Hepatic stellate cell (primary cell): ENCODE results near the gene ADGRL3.

ENCODE experiments used
- DNase-seq: peaks from one replicate; pipeline ENCODE4 v3.0.0; 2011; ENCODE audit warnings: low spot score

Gene ADGRL3

GRCh38 chr4:61549336-61549735 is 349.2 kb downstream of the ADGRL3 start:
- no peak for DNase-seq

- no peak for DNase-seq
Measured at GRCh38 chr4:61553557-61554125, 353.5 kb downstream of the ADGRL3 start.

- DNase-seq: no peak
Measured at GRCh38 chr4:61555789-61556188, 355.7 kb downstream of the ADGRL3 start.

- DNase-seq: no peak
Measured at GRCh38 chr4:61556277-61556676, 356.2 kb downstream of the ADGRL3 start.

- no peak for DNase-seq
Measured at GRCh38 chr4:61559396-61559795, 359.3 kb downstream of the ADGRL3 start.

GRCh38 chr4:61561028-61561427 is 360.9 kb downstream of the ADGRL3 start:
- no peak for DNase-seq

- DNase-seq: no peak
Measured at GRCh38 chr4:61571761-61572559, 371.8 kb downstream of the ADGRL3 start.

- DNase-seq: no peak
Measured at GRCh38 chr4:61575796-61576195, 375.7 kb downstream of the ADGRL3 start.

- DNase-seq: no peak
Measured at GRCh38 chr4:61579786-61580185, 379.7 kb downstream of the ADGRL3 start.

GRCh38 chr4:61580721-61581377 is 380.7 kb downstream of the ADGRL3 start:
- DNase-seq: no peak

- DNase-seq: no peak
Measured at GRCh38 chr4:61583696-61584095, 383.6 kb downstream of the ADGRL3 start.

- no peak for DNase-seq
Measured at GRCh38 chr4:61588621-61589402, 388.7 kb downstream of the ADGRL3 start.

- no peak for DNase-seq
Measured at GRCh38 chr4:61590881-61591280, 390.8 kb downstream of the ADGRL3 start.

- DNase-seq: no peak
Measured at GRCh38 chr4:61596606-61597340, 396.6 kb downstream of the ADGRL3 start.

- DNase-seq: no peak
Measured at GRCh38 chr4:61603086-61603485, 403.0 kb downstream of the ADGRL3 start.

GRCh38 chr4:61604054-61604453 is 403.9 kb downstream of the ADGRL3 start:
- DNase-seq: no peak

GRCh38 chr4:61605984-61606383 is 405.9 kb downstream of the ADGRL3 start:
- DNase-seq: no peak

GRCh38 chr4:61614231-61614630 is 414.1 kb downstream of the ADGRL3 start:
- no peak for DNase-seq

- DNase-seq: no peak
Measured at GRCh38 chr4:61619528-61619927, 419.4 kb downstream of the ADGRL3 start.

GRCh38 chr4:61628282-61628681 is 428.2 kb downstream of the ADGRL3 start:
- DNase-seq: no peak

GRCh38 chr4:61628727-61629126 is 428.6 kb downstream of the ADGRL3 start:
- no peak for DNase-seq

- no peak for DNase-seq
Measured at GRCh38 chr4:61630548-61630947, 430.4 kb downstream of the ADGRL3 start.
